Cardiac fibroblast (primary cell): ENCODE results near the gene KLK15.

Experiments used
- DNase-seq, 2 donors: peaks; one replicate each; pipeline versions ENCODE4 v3.0.0 to v3.0.0-alpha.2; 2010; ENCODE audit warnings: low read depth in 2 of 2
- H3K4me3 ChIP-seq, 2 donors: replicated peaks in 1 of 2; 1 replicate in 1 of 2; 2 replicates in 1 of 2; pipeline ENCODE4 v1.5.1; 2011; ENCODE audit warnings: low read depth in 2 of 2, low read length in 2 of 2, mild to moderate bottlenecking in 2 of 2, moderate library complexity in 1 of 2
- CTCF ChIP-seq: IDR thresholded peaks from one replicate; pipeline ENCODE4 v1.5.1; 2011; ENCODE audit warnings: low read depth, mild to moderate bottlenecking, low read length, inconsistent platforms

Gene KLK15

GRCh38 chr19:50844296-50844935, 11.0 kb upstream of the KLK15 start:
- no peak for TF ChIP-seq CTCF
- no peak overlapping the region for H3K4me3 ChIP-seq
- no peak for DNase-seq

DNA sequence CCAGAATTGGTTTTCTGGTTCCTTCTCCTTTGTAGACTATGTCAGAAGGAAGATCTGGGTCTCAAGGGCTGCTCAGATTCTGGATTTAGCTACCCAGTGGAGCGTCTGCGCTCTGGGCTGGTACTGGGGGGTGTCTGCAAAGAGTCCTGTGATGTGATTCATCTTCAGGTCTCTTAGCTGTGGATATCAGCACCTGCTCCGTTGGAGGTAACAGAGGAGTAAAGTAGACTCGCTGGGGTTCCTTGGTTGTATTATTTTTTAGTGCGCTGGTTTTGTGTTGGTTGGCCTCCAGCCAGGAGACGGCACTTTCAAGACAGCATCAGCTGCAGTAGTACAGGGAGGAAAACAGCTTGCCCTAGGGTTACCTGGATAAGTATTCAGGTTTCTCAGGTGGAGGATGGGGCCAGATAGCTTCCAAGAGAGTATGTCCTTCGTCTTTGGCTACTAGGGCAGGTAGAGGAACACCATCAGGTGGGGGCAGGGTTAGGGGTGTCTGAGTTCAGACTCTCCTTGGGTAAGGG, 10.4 kb upstream of the KLK15 start:
- no peak for DNase-seq
- no peak for TF ChIP-seq CTCF
- no peak overlapping the region for H3K4me3 ChIP-seq

DNA sequence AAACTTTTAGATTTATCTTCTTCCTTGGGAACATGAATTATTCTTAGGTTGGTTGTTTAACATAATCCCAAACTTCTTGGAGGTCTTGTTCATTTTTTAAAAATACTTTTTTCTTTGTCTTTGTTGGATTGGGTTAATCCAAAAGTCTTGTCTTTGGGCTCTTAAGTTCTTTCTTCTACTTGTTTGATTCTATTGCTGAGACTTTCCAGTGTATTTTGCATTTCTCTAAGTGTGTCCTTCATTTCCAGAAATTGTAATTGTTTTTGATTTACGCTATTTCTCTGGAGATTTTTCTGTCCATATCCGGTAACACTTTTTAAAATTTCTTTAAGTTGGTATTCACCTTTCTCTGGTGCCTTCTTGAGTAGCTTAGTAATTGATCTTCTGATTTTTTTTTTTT, 9.8 kb upstream of the KLK15 start:
- TF ChIP-seq CTCF, result no peak
- no peak for DNase-seq

GRCh38 chr19:50842130-50842529, 8.8 kb upstream of the KLK15 start:
- TF ChIP-seq CTCF, result no peak
- no peak overlapping the region for H3K4me3 ChIP-seq
- DNase-seq, result no peak

More for the DNA sequence above, 9.8 kb upstream of the KLK15 start:
- no peak overlapping the region for H3K4me3 ChIP-seq

DNA sequence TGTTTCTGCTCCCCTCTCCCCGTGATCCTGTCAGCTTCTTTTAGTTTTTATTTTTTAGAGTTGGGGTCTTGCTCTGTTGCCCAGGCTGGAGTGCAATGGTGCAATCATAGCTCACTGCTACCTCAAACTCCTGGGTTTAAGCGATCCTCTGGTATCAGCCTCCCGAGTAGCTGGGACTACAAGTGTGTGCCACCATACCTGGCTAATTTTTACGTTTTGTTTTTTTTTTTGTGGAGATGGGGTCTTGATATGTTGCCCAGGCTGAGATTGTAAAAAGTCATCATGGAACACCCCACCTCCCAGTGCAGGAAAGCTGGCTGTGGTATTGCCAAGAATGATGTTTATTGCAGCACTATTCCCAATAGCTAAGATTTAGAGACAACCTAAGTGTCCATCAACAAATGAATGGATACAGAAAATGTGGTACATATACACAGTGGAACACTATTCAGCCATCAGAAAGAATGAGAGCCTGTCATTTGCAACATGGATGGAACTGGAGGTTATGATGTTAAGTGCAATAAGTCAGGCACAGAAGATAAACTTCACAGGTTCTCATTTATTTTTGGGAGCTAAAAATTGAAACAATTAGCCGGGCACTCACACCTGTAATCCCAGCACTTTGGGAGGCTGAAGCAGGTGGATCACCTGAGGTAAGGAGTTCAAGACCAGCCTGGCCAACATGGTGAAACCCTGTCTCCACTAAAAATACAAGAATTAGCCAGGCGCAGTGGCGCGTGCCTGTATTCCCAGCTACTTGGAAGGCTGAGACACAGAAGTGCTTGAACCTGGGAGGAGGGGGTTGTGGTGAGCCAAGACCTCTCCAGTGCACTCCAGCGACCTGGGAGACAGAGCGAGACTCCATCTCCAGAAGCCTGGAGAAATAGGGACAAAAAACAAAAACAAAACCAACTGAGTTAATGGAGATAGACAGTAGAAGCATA, 6.6 kb upstream of the KLK15 start:
- DNase-seq, result no peak
- no peak for TF ChIP-seq CTCF
- H3K4me3 ChIP-seq, result no peak overlapping the region

DNA sequence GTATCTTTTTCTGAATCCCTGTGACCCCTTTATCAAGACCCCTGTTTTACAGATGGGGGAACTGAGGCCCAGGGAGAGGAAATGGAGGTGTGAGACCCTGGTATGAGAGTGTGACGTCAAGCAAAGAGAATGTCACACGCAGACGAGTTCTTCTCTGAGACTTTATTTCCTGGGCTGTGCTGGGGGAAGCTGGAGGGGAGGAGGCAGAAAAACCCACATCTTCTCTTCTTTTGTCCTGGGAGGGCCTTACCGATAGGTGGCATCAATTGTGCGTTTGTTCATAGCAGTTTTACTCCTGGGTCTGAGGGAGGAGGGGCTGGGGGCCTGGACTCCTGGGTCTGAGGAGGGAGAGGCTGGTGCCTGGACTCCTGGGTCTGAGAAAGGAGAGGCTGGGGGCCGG, 4.9 kb upstream of the KLK15 start:
- no peak for TF ChIP-seq CTCF
- peak in 1 of 2 donors; percentile 10 for DNase-seq
- no peak overlapping the region for H3K4me3 ChIP-seq
